ENCODE results near the gene VAC14.

Gene VAC14

DNA sequence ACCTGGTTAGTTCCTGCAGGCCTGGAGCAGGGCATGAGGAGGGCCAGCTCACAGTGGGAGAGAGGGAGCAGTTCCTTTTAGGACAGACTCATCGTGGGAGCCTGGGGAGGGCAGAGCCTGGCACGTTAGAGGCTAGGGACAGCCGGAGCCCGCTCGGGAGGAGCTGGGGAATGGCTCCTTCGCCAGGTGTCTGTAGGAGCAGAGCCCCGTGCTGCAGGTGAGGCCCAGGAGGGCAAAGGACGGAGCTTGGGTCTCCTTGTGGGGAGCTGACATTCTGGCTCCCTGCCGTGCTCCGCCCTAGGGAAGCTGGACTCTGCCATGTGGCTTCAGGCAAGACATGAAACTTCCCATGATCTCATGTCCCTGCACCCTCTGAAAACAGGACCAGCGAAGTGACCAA is 96.4 kb downstream of the VAC14 start:
- peak in 1 of 4 experiments; percentile 34 for DNase-seq

DNA sequence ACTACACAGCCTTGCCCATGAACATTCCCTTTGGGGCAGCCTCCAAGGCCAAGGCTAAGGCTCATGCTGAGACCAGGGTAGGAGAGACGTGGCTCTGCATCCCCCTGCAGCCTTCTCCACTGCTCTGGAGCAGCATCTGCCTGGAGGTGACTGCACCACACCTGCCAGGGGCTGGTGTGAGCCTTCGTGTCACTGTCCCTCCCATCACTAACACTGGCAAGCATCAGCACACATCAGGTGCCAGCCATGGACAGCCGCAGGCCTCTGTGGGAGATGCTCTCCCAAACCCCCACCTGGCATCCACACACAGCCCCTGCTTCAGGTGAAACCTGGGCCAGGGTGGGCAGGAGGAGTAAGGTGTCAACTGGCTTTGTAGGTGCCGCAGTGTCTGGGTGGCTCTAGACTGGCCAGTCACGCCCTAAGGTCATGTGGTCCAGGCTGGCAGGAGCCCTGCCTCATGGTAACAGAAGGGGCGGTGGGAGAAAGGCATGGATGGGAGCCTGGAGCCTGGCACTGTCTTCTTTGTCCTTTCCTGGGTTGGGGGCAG is 97.0 kb downstream of the VAC14 start:
- no peak for DNase-seq

DNA sequence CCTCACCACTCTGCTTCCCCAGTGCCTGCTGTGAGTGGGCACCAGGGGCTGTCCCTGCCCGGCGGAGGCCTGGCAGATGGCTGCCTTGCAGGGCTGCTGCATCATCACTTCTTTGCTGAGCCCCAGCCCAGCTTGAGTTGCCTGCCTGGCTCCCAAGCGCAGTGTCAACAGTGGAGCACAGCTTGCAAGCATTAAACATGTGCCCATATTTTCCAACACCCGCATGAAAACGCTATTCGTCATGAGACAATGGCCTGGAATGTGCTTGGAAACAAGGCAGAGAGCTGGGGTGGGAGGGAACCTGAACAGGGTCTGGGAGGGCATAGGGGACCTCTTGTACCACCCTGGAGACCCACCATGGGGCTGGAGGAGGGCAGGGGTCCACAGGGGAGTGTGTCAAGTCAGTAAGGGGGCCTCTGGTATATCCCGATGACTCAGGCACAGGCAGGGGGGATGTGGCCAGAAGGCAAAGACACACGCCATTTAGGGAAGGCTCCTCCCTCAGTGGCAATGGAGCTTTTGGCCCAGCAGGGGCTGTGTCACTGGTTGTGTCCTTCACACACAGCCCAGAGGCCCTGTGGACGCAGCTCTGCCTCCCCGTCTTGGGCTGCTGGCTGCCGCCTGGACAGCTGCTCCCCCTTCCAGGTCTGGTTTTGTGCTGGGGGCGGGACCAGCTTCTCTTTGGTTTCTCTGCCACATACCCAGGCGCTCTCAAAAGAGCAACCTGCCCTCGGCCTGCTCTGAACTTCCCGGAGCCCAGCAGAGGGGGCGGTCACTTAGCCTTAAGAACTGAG is 97.7 kb downstream of the VAC14 start:
- DNase-seq: peak in 3 of 4 experiments; percentile 36 to 69 (median 39)

DNA sequence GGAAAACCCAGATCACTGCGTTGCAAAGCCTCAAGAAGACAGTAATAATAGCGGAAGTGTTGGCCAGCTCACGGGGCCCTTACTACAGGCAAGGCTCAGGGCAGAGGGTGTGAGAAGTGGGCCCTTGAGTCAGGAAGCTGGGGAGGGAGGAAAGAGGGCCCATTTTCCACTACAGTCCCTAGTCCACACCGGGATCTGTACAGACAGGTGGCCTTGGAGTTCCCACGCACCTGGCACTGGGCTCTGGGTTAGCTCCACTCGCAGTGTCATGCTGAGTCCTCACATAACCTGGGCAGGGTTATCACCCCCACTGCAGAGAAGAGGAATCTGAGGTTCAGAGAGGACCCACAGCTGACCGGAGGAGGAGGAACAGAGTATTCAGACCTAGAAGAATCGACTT is 98.3 kb downstream of the VAC14 start:
- DNase-seq: no peak

DNA sequence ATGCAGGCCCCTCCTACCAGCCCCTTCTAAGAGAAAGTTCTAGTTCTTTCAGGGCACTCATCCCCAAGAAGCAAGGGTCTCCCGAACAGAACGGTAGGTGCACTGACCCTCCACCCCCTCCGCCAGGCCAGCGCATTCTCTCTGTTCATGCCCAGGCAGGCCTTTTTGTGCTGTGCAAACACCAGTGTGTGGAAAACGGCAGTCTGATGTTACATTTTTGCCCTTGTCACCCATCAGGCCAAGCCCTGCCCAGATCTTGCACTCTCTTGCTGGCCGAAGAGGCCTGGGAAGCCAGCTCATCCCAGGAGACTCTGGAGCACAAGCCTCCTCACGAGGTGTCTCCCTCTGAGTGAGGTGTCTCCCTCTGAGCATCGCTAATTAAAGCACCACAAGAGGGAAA is 99.0 kb downstream of the VAC14 start:
- DNase-seq: no peak

DNA sequence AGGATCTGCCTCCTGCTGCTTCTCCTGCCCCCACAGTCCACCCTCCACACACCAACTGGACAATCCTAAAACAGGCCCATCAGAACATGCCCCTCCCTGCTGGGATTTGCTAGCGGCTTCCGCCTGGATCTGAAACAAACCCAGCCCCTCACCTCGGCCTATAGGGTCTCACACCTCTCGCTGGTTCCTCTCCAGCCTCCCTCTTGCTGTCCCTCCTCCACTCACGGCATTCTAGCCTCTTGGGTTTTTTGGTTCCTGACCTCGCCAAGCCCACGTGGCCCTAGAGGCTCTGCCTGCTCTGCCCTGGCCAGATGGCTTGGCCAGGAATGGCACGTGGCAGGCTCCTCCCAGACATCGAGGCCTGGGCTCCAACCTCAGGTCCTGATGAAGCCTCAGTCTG is 99.4 kb downstream of the VAC14 start:
- no peak for DNase-seq

DNA sequence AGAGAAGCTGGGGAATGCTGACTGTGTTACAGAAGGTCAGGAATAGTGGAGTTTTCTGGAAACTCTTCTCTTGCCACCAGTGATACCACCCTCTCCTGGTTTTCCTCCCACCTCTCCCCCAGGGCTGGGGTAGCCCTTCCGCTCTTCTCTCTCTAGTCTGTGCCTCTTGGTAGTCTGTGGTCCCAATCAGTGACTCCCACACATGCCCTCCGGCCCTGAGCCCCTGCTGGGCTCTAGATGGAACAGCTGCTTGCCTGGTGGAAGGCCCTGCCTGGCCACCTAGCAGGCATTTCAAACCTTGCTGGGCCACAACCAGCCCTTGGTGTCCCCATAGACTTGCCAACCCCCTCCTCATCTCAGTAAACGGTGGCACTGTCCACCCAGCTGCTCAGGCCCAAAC is 99.9 kb downstream of the VAC14 start:
- DNase-seq: no peak

DNA sequence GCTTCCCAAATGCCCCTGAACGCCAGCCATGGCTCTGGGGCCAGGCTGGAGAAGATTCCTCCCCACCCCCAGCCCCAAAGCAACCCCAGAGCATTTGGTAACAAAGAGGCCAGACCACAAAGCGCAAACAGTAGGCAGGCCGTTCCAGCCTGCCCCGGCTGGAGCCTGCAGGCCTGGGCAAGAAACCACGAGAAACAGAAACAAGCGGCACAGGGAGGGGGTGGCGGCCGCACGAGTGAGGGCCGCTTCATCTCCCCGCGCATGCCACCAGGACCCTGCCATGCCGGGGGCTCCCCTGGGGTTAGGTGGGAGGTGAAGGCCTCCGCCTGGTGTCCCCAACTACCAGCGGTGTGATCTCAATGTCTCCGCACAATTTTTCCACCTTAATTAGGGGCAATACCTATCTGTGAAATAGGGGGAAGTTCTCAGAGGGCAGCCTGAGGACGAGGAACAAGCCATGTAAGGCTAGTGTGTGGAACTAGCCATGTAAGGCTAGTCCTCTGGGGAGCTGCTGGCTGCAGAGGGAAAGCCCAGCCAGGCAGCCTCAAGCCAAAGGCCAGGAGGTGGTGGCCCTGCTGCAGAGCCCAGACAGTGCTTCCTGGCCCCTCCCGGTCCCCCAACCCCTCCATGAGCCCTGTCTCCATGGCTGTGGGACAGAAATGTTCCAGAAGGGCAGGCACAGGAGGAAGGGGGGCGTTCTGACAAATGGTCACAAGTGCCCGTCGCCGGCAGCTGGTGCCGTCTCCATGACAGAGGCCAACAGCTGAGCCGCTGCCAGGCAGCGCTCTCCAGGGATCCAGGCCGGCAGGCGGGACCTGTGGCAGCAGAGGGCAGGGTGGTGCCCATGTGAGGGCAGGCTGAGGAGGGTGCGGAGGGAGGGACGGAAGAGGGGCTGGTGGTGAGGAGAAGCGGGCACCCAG is 100.6 kb downstream of the VAC14 start:
- peak in 3 of 4 experiments; percentile 28 to 57 (median 47) for DNase-seq

DNA sequence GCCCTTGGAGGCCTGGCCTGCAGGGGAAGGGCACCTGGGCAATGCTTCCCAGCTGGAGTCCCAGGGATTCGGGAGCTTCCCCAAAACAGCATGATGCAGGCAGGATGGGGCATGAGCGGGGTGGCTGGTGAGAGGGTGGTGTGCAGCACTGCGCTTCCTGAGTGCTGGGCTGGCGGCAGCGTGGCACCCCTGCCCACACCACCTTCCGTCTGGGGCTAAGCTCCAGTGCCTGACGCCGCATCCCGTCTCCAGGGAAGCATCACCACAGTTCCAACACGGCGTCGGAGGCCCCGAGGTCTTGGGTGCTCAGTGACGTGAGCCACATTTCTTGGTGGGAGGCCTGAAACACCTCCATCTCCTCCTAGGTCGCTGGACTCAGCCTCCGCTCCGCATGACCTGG is 101.3 kb downstream of the VAC14 start:
- DNase-seq: no peak

DNA sequence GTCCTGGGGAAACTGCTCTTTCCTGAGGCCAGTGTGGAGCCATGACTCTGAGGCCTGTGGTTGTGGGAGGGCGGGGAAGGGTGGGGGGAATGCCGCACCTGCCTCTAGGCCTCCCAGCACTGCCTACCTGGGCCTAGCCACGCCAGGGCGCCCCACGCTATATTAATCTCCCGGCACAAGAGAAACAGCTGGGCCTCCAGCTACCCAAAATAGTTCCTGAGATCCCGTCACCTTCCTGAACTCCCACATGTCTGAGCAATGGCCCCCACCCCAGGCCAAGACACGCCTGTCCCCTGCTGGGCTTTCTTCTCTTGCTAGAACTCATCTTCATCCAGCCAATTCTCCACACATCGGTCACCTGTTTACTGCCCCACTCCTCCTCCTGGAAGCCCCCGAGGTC is 102.1 kb downstream of the VAC14 start:
- DNase-seq: no peak

DNA sequence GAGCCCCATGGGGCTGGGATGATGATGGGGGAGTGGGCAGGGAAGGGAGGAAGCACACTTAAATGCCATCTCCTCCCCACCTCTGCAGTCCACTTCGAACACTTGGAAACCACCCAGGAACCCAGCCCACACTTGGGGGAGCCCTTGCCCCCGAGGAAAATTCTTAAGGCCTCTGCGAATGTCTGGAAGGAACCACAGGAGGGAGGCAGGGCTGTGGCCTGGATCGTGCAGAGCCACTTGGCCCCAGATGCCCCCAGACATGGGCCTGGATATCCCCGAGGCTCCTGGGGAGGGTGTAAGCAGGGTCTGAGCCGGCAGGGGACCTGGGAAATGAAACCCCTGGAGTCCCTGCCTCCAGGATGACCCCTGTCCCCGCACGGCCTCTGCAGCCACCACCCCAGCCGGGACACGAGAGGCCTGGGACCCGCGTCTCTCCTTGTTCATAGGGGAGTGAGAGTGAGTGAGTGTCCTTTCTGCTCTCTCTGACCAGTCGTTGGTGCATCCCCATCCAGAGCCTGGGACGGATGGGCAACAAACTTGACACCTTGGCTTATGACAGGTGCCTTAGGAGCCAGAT is 103.3 kb downstream of the VAC14 start:
- no peak for DNase-seq

DNA sequence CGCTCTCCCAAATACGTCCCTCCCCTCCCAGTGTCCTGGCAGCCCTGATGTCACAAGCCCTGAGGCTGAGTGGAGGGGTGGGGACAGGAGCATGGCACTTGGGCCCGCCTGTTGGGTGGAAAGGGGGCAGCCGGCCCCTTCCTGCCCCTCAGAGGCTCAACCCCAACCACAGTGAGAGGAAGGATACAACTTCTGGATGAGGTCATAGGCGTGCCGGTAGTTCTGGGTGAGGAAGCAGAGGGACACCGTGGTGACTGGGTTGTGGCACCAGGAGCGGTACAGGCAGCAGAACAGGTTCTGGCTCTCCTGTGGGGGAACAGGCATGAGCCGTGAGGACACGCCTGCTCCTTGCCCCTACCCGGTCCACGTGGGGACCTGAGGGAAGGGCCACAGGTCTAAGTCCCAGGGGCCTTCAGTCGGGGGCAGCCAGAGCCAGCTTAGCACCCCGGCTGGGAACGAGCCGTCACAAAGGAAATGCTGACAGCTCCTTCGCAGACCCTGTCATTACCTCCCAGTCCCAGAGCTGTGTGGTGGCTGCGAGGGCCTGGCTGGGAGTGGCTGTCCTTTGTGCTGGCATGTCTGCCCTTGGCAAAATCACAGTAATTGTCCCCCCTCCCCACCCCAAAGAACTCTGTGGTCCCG is 103.9 kb downstream of the VAC14 start:
- DNase-seq: peak in 1 of 4 experiments; percentile 19

DNA sequence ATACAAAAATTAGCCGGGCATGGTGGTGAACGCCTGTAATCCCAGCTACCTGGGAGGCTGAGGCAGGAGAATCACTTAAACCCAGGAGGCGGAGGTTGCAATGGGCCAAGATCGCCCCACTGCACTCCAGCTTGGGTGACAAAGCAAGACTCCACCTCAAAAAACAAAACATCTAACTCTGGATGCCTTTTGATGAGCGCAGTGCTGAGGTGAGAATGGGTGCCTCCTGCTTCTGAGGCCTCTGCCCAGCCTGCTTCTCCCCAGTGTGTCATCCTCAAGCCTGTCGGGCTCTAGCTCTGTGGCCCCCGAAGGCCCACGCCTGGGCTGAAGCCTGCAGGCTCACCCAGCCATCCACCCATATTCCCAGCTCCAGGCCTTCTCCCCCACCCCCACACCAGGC is 104.6 kb downstream of the VAC14 start:
- DNase-seq: no peak

DNA sequence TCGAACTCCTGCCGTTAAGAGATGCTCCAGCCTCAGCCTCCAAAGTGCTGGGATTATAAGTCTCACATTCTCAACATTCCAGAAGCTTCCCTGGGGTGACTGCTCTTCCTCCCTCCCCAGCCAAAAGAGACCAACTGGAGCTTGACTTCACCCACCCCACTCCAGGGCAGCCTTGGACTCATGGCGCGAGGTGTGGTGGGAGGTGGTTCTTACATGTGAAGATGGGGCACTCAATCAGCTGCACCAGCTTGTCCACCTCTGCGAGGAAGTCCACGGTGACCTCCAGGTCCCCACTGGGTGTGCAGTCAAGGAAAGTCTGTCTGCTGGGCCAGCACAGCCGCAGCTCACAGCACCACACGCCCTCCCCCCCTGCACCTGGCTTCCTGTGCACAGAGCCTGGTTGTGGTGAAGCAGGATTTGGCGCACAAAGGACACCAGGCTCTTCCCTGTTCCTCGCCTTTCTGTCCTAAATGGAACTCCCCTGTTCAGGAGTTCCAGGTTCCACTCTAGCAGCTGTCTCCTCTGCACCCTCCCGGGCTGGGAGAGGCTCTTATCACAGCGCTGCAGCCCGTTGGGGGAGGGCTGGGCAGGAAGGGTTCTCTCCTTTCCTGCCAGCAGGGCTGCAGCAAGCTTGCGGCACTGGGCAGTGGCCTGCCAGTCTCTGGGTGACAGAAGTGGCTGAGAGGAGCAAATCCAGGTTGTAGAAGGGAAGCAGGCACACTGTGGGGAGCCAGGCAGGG is 105.5 kb downstream of the VAC14 start:
- no peak for DNase-seq

DNA sequence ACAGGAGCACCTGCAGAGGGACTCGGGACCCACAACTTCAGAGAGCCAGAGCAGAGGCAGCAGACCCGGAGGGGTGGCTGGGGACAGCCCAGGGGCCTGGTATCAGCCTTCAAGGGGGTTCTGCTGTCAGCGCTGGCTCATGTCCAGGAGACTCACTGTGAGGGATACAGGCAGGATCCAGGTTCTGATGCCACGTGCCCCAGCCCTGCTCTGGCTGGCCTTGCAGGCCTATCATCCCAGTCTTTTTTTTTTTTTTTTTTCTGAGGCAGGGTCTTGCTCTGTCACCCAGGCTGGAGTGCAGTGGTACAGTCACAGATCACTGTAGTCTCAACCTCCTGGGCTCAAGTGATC is 106.1 kb downstream of the VAC14 start:
- DNase-seq: no peak

DNA sequence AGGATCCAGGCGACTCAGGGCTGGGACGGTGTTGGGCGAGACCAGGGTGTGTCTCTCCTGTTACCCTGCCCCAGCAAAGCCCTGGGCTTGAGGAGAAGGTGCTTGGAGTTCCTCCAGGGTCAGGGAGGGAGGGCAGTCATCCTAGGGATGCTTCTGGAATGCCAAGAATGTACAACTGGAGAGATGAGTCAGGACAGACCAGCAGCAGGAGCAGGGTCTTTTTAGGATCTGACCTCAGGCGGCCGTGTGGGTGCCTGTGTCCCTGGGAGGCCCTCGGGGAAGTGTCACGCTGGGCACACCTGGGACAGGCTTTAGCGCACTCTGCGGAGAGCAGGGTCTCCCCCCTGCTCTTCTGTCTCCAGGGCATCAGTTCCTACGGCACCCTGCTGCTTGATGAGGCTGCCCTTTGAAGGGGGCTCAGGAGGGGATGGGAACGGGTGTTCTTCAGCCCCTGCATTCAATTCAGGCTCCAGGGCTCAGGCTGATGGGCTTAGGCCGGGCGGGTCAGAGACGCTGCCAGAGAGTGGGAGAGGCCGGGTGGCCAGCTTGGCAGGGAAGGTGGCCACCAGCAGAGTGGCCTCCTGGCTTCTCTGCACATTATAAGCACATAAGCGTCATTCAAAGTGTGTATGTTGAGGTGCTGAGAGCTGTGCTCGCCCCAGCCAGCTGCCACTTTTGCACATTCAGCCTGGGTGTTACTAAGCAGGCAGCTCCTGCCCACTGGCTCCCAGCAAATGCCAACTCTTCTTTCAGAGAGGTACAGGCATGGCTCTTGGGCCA is 106.7 kb downstream of the VAC14 start:
- no peak for DNase-seq

DNA sequence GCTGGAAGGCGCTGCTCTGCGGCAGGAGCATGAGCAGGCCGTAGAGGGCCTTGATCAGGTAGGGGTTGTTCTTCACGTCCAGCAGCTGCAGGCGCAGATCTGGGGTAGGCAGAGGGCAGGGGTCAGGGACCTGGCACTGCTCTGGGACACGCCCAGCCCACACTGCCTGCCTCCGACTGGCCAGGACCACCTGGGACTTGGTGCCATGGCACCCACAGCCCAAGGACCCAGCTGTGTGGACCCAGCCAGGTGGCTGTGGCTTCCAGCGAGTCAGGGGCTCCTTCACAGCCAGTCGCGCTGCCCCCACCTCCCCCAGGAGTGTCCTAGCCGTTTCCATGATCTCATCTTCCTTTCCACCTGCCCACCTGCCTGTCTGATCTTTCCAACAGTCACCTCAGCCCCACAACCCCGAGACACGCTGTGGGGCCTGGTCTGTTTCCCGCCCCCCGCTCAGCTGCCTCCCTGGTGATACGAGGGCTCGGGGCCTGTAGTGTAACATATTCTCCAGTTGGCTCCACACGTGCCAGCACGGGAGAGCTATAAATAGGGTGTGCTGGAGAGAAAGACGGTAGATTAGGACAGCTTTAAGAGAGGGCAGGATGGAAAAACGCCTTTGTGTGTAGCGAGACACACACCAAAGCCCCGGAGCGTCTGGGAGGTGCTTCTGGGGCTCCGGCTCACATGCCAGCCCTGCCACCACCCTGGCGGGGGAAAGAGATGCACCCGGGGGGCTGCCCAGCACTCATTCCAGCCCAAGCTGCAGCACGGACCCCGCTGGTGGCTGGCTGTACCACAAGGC is 107.9 kb downstream of the VAC14 start:
- no peak for DNase-seq

DNA sequence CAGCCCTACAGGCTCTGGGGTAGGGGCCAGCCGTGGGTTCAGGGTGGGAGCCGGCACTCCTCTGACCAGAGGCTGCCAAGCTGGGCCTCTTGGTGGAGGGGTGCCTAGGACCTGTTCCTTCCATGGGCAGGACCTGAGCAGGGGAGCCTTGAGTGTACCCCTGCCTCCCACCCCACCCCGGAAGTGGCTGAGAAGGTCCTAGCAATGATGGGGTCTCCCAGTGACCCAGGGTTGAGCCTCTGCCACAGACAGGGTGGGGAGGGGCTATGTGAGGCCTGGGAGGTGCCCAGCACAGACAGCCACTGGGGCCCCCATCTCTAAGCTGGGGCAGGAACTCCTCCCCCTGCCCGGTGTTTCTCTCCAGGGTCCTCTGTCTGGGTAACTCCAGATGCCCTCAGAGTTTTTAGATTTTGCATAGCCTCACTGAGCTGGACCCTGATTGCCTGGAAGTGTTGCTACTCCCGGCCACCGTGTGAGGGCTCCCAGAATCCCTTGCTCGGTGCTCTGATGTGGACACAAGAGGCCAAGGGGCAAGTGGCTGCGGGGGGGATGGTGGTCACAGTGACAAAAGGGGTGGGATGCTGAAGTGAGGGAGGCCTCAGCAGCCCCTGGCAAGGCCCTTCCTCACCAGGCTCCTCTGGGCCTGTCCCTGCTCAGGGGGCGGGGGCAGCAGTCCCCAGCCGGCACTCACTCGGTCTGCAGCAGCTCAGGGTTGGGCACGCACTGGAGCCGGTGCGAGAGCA is 108.7 kb downstream of the VAC14 start:
- DNase-seq: no peak
